ENCODE data around the gene USP36.
"Not testable (repeated sequence)": the region's sequence is repeated elsewhere in the genome, so short reads cannot be mapped to it uniquely, and the experiment has no call there.

USP36 gene

DNA sequence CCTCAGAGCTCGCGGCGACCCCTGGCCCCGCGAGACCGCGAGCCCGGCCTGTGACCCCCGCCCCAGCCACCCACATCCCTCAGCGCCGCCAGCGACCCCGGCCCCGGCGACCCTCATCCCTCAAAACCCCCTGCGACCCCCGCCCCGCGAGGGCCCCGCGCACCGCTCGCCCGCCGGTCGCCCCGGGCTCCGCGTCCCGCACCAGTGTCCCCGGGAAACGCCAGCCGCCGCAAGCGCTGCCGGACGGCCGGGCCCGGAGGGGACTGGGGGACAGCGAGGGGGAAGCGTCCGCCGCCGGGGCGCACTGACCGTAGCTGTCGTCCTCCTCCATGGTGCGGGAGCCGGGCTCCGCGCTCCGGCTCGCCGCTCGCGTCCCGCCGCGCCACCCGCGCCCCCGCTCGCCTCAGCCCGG lies 58.7 kb downstream of the USP36 start, which contains the start of gene CYTH1:
Gene CYTH1, minus strand, starts transcription at position 381 of the 412 bp plus-strand sequence. Its CDS starts 50 bp downstream, at position 331.
- no peak for DNase-seq (ENCODE audit: low read depth)
- peak within 1 kb of the TSS; percentile 76 for H3K4me3 ChIP-seq (ENCODE audit: low read depth, low read length)

DNA sequence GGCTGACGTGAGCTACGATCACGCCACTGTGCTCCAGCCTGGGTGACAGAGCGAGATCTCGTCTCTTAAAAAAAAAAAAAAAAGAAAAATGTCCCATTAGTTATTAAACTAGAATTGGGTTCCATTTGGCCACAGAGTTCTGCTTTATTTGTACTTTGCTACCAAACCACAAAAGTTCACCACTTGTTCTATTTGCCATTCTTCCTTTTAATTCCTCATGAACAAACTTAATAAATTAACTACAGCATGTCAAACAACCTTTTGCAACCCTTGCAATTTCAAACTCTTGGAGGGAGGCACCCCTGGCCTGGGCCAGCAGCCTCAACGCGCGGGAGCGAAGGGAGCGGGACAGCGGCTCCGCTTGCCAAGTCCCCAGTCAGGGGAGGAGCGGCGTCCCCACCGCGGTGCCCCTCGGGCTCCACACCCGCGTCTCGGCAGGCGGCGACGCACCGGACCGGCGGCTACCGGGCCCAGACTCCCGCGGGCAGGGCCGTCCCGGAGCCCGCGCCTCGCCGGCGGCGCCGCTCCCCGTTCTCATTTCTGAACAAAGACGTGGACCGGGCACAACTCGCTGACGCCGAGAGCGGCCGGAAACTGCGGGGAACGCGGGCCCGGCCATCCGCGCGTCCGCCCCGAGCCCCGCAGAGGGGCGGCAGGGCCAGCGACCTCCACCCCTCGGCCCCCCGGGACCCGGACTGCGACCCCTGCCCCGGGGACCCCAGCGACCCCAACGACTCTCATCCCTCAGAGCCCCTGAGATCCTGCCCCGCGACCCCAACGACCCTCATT lies 59.3 kb downstream of the USP36 start:
- DNase-seq (ENCODE audit: low read depth): no peak
- peak overlapping the region; percentile 76 for H3K4me3 ChIP-seq (ENCODE audit: low read depth, low read length)

DNA sequence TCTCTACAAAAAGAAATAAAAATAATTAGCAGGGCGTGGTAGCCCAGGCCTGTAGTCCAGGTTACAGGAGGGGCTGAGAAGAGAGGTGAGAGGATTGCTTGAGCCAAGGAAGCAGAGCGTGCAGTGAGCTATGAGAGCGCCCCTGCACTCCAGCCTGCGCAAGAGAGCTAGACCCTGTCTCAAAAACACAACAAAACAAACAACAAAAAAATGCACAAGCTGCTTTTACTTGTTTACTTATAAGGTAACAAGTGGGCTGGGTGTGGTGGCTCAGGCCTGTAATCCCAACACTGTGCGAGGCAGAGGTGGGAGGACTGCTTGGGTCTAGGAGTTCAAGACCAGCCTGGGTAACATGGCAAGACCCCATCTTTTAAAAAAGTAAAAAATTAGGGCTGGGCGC lies 60.3 kb downstream of the USP36 start:
- no peak for DNase-seq (ENCODE audit: low read depth)
- no peak overlapping the region for H3K4me3 ChIP-seq (ENCODE audit: low read depth, low read length)

DNA sequence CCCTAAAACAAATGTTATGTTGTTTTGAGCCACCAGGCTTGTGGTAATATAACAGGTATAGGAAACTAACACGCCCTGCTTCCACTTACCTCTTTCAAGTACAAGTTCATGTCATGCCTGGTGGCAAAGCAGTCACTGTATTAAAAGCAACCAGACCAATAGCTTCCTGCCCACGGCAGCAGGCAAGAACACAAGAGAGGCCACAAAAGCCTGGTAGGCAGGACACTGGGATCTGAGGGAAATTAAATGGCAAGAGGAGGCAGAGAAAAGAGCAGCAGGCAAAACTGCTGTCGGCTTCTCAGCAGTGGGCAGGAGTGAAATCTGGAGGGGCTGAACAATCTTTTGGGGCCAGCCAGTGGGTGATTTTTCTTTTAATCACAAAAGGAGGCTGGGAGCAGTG lies 60.8 kb downstream of the USP36 start:
- H3K4me3 ChIP-seq (ENCODE audit: low read depth, low read length): no peak overlapping the region
- DNase-seq (ENCODE audit: low read depth): no peak

DNA sequence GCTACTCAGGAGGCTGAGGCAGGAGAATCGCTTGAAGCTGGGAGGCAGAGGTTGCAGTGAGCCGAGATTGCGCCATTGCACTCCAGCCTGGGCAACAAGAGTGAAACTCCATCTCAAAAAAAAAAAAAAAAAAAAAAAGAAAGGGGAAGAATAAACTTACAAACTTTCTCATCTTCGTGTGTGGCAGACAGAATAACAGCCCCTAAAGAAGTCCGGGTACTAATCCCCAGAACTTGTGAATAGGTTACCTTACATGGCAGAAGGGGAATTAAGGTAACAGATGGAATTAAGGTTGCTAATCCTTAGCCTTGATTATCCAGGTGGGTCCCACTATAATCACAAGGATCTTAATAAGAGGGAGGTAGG lies 61.3 kb downstream of the USP36 start:
- H3K4me3 ChIP-seq (ENCODE audit: low read depth, low read length); DNase-seq (ENCODE audit: low read depth): not testable (repeated sequence)

DNA sequence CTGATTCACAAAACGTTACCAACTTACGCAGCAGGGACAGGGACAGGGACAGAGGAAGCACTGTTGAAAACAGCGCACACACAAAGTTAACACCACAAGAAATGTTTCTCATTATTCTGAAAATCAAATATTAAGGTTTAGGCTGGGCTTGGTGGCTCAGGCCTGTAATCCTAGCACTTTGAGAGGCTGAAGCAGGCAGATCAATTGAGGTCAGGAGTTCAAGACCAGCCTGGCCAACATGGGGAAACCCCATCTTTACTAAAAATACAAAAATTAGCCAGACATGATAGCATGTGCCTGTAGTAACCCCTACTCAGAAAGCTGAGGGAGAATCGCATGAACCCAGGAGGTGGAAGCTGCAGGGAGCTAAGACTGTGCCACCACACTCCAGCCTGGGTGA lies 62.7 kb downstream of the USP36 start:
- no peak overlapping the region for H3K4me3 ChIP-seq (ENCODE audit: low read depth, low read length)
- DNase-seq (ENCODE audit: low read depth): no peak

DNA sequence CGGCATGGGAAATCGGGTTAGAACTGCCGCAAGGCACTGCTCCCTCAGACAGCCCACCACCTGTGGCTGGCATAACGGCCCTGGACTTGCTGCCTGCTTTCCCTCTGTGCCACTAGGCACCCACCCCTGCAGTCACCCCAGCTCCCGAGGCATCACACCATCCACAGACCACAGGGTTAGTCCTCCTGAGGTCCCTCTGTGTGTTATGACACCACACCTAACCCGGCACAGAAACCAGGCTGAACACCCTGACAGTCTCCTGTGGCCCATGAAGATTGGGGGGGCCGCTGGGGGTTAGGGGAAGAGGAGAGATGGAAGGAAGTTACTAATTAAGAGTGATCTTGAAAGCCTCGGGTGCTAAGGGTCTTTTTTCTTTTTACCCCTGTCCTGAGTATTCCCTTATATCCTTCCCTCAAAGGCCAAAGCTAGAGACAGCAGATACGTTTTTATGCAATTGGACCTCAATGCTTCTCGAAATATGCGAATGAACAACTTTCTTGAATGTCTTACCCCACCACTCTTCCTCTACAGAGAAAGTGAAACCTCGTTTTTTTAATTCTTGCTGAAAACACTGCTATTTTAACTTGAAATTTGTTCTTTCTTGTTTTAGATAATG lies 65.5 kb downstream of the USP36 start:
- no peak overlapping the region for H3K4me3 ChIP-seq (ENCODE audit: low read depth, low read length)
- DNase-seq (ENCODE audit: low read depth): no peak

DNA sequence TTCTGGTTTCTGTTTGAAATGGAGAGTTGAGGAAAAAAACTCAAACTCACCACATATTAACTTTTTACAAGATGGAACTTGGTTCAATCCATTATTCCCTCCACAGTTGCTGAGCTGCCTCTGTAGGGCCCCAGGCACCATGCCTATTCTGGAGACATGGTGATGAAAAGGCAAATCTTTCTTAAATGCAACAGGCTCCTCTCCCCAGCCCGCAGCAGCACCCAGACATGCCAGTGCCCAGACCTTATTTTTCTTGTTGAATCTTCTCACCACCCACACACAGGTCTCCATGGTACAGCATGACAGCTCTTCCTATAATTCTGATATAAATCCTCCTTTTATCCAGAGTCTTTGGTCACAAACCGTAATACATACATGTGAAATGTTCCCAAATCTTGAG lies 66.2 kb downstream of the USP36 start:
- H3K4me3 ChIP-seq (ENCODE audit: low read depth, low read length): no peak overlapping the region
- DNase-seq (ENCODE audit: low read depth): no peak

DNA sequence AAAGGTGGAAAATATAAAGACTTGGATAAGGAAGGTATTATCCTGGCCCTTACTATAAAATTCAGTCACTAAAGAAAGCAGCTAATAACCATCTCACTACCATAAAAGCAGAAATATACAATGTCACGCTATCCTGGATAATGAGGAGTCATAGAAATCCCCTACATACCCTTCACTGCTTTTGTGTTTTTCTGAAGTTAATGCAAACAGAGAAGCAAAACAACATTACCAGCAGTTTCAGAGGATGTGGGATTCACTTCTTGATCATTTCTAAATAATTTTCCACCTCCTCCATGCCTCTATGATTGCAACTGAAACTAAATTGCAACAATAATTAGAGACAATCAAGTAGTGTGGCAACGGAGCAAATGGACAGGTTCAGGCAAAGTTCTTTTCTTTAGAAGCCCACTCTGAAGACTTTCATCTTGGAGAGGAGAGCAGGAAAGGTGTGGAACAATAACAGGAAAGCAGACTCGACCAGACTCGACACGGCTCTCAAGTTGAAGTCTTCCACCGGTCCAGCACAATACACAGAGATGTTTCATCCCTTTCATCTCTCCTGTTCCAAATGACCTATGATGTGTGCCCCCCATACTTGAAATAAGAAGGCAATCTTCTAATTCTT lies 68.7 kb downstream of the USP36 start:
- H3K4me3 ChIP-seq (ENCODE audit: low read depth, low read length): no peak overlapping the region
- DNase-seq (ENCODE audit: low read depth): no peak

DNA sequence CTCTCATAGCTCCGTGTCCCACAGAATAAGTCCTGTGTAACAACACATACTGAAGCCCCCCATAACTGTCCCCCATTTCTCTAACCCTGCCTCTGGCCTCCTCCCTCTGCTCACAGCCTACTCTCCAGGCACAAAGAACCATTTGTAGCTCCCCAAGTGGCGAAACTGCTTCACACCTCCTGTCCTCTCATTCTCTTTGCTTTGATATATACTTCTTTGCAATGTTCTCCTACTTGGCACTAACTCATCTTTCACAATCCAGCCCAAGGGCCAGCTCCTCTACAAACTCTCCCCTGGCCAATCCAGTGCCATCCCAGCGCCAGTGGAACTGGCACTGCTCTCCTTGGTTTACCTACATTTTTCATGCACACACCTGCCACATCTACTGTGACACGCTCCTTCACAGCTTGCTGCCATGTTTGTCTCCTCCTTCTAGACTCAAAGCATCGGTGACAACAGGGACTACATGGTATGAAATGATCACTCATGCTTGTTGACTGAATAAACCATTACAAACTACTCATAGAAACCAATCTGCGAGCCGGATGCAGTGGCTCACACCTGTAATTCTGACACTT lies 71.3 kb downstream of the USP36 start:
- H3K4me3 ChIP-seq (ENCODE audit: low read depth, low read length): no peak overlapping the region
- no peak for DNase-seq (ENCODE audit: low read depth)

DNA sequence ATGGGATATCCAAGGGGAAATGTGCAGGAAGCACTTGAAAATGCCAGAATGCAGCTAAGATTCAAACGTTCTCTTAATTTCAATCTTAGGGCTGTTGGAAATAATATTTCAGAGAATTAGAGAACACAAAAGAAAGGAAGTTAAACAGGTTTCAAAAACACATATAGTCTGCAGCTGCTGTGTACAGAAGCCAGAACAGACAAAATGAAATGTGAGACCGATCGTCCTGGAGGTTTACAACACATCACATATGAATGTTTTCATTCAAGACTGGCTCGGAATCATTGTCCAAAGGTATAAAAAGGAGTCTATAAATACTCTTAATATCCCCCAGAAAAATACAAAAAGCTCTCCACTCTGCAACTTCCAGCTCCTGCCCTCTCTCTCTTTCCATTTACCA lies 72.8 kb downstream of the USP36 start:
- no peak overlapping the region for H3K4me3 ChIP-seq (ENCODE audit: low read depth, low read length)
- DNase-seq (ENCODE audit: low read depth): no peak

DNA sequence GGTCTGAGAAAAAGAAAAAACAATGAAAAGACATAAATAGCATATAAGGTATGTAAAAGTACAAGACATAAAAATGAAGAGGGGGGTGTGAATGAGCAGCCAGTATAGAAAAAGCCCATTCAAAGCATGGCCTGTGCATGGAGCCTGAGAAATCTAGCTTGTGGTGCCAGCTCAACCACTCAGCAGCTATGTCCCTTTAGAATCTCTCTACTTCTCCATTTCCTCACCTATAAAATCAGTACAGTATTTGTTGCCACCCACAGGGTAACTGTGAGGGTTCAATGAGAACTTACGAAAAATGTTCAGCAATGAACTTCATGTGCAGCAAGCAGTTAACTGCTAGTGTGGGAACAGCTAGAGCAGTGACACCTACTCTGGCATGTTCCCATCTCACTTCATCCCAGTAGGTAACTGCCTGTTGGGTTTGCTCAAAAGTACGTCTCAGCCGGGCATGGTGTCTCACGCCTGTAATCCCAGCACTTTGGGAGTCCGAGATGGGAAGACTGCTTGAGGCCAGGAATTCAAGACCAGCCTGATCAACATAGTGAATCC lies 73.8 kb downstream of the USP36 start:
- no peak overlapping the region for H3K4me3 ChIP-seq (ENCODE audit: low read depth, low read length)

DNA sequence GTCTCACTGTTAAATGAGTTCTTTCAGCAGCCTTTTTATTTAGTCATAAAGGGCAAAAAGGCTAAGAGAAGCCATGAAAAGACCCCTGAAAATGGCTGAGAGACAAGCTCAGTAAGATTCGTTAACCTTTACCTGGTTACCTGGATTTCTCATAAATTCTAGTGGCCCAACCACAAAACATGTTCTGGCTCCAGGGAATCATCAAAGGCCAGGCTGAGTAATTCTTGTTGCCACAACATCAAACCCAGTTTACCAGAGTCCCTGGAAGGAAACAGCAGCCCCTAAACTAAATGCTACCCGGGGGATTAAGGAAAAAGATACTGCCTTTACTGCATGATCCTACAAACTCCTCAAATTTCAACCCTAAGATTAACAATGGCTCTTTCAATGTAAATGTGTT lies 74.4 kb downstream of the USP36 start:
- H3K4me3 ChIP-seq (ENCODE audit: low read depth, low read length): no peak overlapping the region
- DNase-seq (ENCODE audit: low read depth): no peak

More for the DNA sequence above, 73.8 kb downstream of the USP36 start:
- no peak for DNase-seq (ENCODE audit: low read depth)

DNA sequence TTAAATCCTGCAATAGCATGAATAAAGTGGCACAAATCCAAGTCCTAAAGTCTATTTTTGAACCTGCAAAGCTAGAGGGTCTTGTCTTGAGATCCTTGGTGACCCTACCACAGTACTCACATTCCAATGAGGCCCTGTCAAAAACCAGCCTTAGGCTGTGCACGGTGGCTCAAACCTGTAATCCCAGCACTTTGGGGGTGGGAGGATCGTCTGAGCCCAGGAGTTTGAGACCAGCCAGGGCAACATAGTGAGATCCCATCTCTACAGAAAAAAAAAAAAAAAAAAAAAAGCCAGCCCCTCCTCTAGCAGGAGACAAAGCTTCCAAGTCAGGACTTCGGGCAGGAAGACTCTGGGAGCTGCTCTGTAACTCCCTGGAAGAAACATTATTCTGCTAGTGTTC lies 74.8 kb downstream of the USP36 start:
- no peak overlapping the region for H3K4me3 ChIP-seq (ENCODE audit: low read depth, low read length)
- no peak for DNase-seq (ENCODE audit: low read depth)

DNA sequence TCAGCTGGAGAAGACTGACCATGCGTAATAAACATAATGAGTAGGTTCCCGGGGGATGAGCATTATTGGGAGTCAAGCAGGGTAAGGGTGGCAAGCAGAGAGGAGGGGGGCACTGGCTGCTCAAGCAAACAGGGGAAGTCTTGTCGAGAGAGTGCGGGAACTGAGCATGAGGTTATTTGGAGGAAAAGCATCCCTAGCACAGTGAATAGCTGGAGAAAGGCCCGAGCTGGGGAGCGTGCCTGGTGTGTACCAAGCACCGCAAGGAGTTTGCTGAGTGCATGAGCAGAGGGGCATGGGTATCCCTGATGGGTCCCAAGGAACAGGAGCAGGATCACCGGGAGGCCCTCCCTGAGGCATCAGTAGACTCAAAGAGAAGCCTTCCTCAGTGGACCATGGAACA lies 75.7 kb downstream of the USP36 start:
- no peak overlapping the region for H3K4me3 ChIP-seq (ENCODE audit: low read depth, low read length)

DNA sequence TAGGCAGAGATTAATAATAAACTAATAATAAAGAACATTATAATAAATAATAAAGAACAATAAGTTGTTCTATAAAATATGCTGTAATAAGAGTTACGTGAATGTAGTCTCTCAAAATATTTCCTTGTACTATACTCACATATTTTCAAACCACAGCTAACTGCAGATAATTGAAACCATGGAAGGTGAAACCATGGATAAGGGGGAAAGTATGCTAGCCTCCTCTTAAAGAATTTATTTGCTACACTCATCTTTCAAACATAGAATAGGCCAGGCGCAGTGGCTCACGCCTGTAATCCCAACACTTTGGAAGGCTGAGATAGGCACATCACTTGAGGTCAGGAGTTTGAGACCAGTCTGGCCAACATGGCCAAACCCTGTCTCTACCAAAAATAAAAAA lies 77.1 kb downstream of the USP36 start:
- H3K4me3 ChIP-seq (ENCODE audit: low read depth, low read length): no peak overlapping the region
- no peak for DNase-seq (ENCODE audit: low read depth)

More for the DNA sequence above, 75.7 kb downstream of the USP36 start:
- DNase-seq (ENCODE audit: low read depth): no peak

DNA sequence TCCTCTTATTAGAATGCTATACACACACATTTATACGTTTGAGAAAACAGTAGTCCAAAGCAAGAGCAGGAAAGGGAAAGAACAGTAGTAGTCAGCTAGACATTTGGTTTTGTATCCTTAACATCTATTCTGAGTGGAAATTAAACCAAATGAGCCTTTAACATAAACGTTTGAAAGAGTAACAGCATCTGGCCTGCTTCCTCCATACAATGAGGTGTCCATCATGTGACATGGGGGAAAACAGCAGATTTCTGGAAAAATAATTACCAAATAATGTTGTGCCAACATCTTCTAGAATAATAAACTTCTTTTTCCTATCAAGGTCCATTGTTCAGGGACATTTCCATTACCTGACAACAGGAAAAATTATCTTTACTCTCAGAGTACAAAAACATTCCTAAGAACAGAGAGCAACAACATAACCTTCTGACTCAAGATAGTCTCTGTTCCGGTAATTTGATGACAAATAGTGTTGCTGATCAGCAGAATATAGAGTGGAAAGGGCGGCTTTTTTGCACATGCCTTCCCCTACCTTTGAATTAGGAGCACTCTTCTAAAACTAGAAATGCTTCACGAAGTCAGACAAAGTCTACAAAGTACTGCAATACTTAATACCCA lies 78.7 kb downstream of the USP36 start:
- DNase-seq (ENCODE audit: low read depth): no peak
- H3K4me3 ChIP-seq (ENCODE audit: low read depth, low read length): no peak overlapping the region

DNA sequence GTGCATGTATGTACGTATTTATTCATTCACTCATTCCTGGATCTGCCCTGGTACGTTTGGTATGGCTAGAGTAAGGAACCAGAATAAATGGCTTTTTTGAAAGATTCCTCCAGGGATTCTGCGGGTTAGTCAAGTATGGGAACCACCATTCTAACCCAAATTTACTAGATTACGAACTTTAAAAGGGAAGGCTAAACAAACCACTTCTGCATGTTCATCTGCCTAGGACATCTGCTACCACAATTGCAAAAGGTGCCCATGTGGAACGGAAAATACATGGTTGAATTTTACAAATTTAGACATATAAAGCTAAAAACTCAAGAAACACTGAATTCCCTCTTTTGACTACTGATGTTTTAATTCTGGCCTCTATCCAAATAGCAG lies 80.7 kb downstream of the USP36 start:
- H3K4me3 ChIP-seq (ENCODE audit: low read depth, low read length): no peak overlapping the region
- no peak for DNase-seq (ENCODE audit: low read depth)

DNA sequence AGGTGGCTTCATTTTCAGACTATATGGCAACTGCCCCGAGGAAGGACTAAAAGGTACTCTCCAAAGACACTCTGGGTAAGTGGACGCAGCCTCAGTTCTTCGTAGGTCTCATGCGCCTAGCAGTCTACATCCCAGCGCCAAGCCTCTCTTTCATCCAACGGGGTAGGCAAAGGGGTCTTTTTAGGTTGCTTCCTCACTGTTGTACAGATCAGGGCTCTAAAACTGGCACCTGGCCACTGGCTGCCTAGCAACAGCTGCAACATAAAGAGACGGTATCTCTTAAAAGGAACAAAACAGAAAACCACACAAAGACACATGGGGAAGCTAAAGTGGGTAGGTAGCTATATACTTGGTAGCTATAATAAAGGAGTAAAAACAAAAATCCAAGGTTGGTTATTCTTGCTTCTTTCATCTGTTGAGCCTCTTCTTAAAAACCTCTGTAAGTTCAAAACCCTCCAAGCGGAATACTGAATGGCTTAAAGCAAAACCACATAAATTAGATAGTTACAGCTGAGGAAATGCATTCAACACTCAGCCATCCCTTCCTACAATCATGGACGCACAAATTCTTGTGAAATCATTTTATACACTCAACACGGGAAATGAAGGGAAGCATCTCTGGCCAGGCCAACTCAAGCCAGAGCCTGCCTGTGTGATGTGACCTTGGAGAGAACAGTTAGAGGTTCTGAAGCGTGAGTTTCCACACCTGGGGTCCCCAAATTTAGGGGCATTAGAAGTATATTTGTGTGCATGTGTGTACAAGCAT lies 81.2 kb downstream of the USP36 start:
- DNase-seq (ENCODE audit: low read depth): no peak
- no peak overlapping the region for H3K4me3 ChIP-seq (ENCODE audit: low read depth, low read length)

Measured in skeletal muscle cell (primary cell).